ENCODE measurements around the gene DUXA.

DNA sequence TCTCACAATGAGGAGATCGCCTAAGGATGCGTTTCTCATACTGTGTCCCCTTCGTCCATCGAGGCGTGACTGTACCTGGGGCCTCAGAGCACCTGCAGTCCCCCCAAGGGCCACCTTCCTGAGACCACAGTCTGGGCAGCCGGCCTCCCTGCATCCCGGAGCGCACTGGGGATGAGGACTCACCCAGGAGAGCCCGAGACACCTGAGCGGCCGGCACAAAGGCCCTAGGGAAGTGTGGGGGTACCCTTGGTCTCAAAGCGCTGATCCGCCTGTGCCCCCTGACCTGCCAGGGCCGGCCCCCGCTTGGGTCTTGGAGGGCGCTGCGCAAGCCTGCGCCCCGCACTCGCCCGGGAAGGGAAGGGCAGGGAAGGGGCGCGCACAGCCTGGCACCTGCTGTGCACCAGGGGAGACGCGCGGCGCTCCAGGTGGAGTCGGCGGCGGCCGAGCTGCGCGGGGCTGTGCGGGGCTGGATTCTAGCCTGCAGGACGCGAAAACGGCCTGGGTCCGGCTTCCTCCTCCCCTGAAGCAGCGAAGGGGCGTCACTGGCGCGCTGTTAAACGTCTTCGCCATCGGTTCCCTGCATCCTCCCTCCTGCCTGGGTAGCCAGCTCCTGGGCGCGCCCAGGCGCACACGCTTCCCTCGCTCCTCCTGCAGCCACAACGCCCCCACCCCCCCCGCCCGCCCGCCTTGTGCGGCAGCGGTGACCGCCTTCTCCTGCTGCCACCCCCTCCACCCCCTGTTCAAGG is 61.1 kb downstream of the DUXA start:
- TF ChIP-seq, protein P1, sequence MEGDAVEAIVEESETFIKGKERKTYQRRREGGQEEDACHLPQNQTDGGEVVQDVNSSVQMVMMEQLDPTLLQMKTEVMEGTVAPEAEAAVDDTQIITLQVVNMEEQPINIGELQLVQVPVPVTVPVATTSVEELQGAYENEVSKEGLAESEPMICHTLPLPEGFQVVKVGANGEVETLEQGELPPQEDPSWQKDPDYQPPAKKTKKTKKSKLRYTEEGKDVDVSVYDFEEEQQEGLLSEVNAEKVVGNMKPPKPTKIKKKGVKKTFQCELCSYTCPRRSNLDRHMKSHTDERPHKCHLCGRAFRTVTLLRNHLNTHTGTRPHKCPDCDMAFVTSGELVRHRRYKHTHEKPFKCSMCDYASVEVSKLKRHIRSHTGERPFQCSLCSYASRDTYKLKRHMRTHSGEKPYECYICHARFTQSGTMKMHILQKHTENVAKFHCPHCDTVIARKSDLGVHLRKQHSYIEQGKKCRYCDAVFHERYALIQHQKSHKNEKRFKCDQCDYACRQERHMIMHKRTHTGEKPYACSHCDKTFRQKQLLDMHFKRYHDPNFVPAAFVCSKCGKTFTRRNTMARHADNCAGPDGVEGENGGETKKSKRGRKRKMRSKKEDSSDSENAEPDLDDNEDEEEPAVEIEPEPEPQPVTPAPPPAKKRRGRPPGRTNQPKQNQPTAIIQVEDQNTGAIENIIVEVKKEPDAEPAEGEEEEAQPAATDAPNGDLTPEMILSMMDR (IDR thresholded peaks at IDR 0.05; ENCODE audit: insufficient read depth, low read depth, low read length): no peak
- no peak for TF ChIP-seq EZH2 (IDR thresholded peaks at IDR 0.05; ENCODE audit: insufficient read depth, low read length)
